Neural progenitor cell (in vitro differentiated cells): ENCODE results near the gene ZNF277. TPM values are rescaled to one million over a fixed set of nuclear protein-coding genes. Genes with fewer than 3 reads are reported as not detected.

Source experiments
- DNase-seq: peaks from one replicate; pipeline ENCODE4 v3.0.0-alpha.2; 2016; ENCODE audit warnings: low spot score
- H2AFZ ChIP-seq: fragments of 200-600 bp; sonication (generic); replicated peaks from 2 replicates; pipeline ENCODE4 v1.6.1; 2016; ENCODE audit warnings: antibody characterized with exemption
- H3F3A ChIP-seq: fragments of 200-600 bp; sonication (generic); 2 replicates; pipeline ENCODE4 v1.6.1; 2016; ENCODE audit warnings: antibody characterized with exemption, low read depth
- H3K27ac ChIP-seq: fragments of 200-600 bp; sonication (generic); 2 replicates; pipeline ENCODE4 v1.5.1; 2016; ENCODE audit warnings: mild to moderate bottlenecking
- H3K27me3 ChIP-seq: fragments of 200-600 bp; sonication (generic); 2 replicates; pipeline ENCODE4 v1.6.1; 2016; ENCODE audit warnings: mild to moderate bottlenecking, moderate library complexity
- H3K36me3 ChIP-seq: fragments of 200-600 bp; sonication (generic); 2 replicates; pipeline ENCODE4 v1.5.1; 2016
- H3K4me1 ChIP-seq: fragments of 200-600 bp; sonication (generic); 2 replicates; pipeline ENCODE4 v1.6.1; 2016; ENCODE audit warnings: mixed run types
- H3K4me2 ChIP-seq: fragments of 200-600 bp; sonication (generic); 2 replicates; pipeline ENCODE4 v1.6.1; 2016
- H3K4me3 ChIP-seq: fragments of 200-600 bp; sonication (generic); 2 replicates; pipeline ENCODE4 v1.5.1; 2016
- H3K79me2 ChIP-seq: fragments of 200-600 bp; sonication (generic); 2 replicates; pipeline ENCODE4 v1.6.1; 2016; ENCODE audit warnings: low read depth
- H3K9ac ChIP-seq: fragments of 200-600 bp; sonication (generic); 2 replicates; pipeline ENCODE4 v1.6.1; 2016
- H3K9me3 ChIP-seq: fragments of 200-600 bp; sonication (generic); 2 replicates; pipeline ENCODE4 v1.5.1; 2016; ENCODE audit warnings: low read depth
- H4K20me1 ChIP-seq: fragments of 200-600 bp; sonication (generic); 2 replicates; pipeline ENCODE4 v1.6.1; 2016; ENCODE audit warnings: low read depth
- H3K27ac Mint-ChIP-seq: 3 replicates; pipeline ENCODE4 v1.8.0; 2021; ENCODE audit warnings: mixed read lengths
- H3K27me3 Mint-ChIP-seq: 2 replicates; pipeline ENCODE4 v1.8.0; 2022; ENCODE audit warnings: low read depth, mild to moderate bottlenecking, inconsistent platforms, moderate library complexity, mixed read lengths; ENCODE audit not compliant: insufficient read depth
- H3K36me3 Mint-ChIP-seq: 3 replicates; pipeline ENCODE4 v1.8.0; 2021; ENCODE audit warnings: mixed read lengths
- H3K4me1 Mint-ChIP-seq: 3 replicates; pipeline ENCODE4 v1.8.0; 2021; ENCODE audit warnings: mixed read lengths
- H3K4me3 Mint-ChIP-seq: 3 replicates; pipeline ENCODE4 v1.8.0; 2021; ENCODE audit warnings: mild to moderate bottlenecking, moderate library complexity, mixed read lengths
- H3K9me3 Mint-ChIP-seq: 3 replicates; pipeline ENCODE4 v1.8.0; 2020; ENCODE audit warnings: mixed read lengths
- CTCF ChIP-seq: fragments of 200-600 bp; sonication (generic); IDR thresholded peaks from 2 replicates; pipeline ENCODE4 v1.5.1; 2017; ENCODE audit warnings: antibody characterized with exemption, mild to moderate bottlenecking
- EZH2 ChIP-seq: fragments of 200-600 bp; sonication (generic); IDR thresholded peaks from 2 replicates; pipeline ENCODE4 v1.6.1; 2017; ENCODE audit warnings: antibody characterized with exemption, mild to moderate bottlenecking, moderate library complexity
- EZH2phosphoT487 ChIP-seq: fragments of 200-600 bp; sonication (generic); IDR thresholded peaks from 2 replicates; pipeline ENCODE4 v1.6.1; 2017; ENCODE audit warnings: antibody characterized with exemption
- total RNA-seq: library from RNA; depleted of rRNA; stranded (reverse); fragments of >200 nt; gene quantifications from 2 replicates; pipeline ENCODE4 v1.2.3, GENCODE V29; 2015; ENCODE audit warnings: low replicate concordance

ZNF277 gene
- total RNA-seq, 1 donor from 2014 or later = 55.5 TPM

GRCh38 chr7:112201839-112202238 lies 4.7 kb upstream of the ZNF277 start:
- Histone ChIP-seq H3K27ac (no peak overlapping the region), H3K4me3 (no peak overlapping the region), H3K4me1 (peaks cover 15% of the 10 kb centered on the region), H3K27me3 (peaks cover 8% of the 10 kb centered on the region), H4K20me1 (peaks cover 7% of the 10 kb centered on the region), H3K9ac (no peak overlapping the region), H3K36me3 (no peaks in the 10 kb centered on the region), H3F3A (peaks cover 19% of the 10 kb centered on the region), H3K9me3 (no peaks in the 10 kb centered on the region), H2AFZ (no peak overlapping the region), H3K4me2 (no peak overlapping the region), H3K79me2 (peaks cover 35% of the 10 kb centered on the region)
- H3K4me3 Mint-ChIP-seq = no peak overlapping the region
- no peaks in the 10 kb centered on the region for H3K9me3 Mint-ChIP-seq
- H3K27ac Mint-ChIP-seq = no peak overlapping the region
- no peaks in the 10 kb centered on the region for H3K36me3 Mint-ChIP-seq
- peaks cover 4% of the 10 kb centered on the region for H3K27me3 Mint-ChIP-seq
- peaks cover 20% of the 10 kb centered on the region for H3K4me1 Mint-ChIP-seq
- no peak for DNase-seq
- TF ChIP-seq EZH2 (no peak), CTCF (no peak), EZH2phosphoT487 (no peak)

- H3K9me3 Mint-ChIP-seq = no peaks in the 10 kb centered on the region
- no peak overlapping the region for H3K4me3 ChIP-seq
- DNase-seq = no peak
These were observed 3.7 kb upstream of the ZNF277 start for GRCh38 chr7:112202816-112203215.

GRCh38 chr7:112203365-112203739 lies 3.1 kb upstream of the ZNF277 start:
- Mint-ChIP-seq H3K36me3 (no peaks in the 10 kb centered on the region), H3K27me3 (peaks cover 4% of the 10 kb centered on the region)
- peaks cover 50% of the 10 kb centered on the region for H3K79me2 ChIP-seq

More at GRCh38 chr7:112202816-112203215, 3.7 kb upstream of the ZNF277 start:
- H3K36me3 ChIP-seq = no peaks in the 10 kb centered on the region
- TF ChIP-seq EZH2 (no peak), EZH2phosphoT487 (no peak), CTCF (no peak)
- H3K4me2 ChIP-seq = no peak overlapping the region
- H3F3A ChIP-seq = peaks cover 19% of the 10 kb centered on the region
- H3K27me3 Mint-ChIP-seq = peaks cover 4% of the 10 kb centered on the region
- peaks cover 8% of the 10 kb centered on the region for H3K27me3 ChIP-seq
- no peak overlapping the region for H3K27ac Mint-ChIP-seq
- H3K9ac ChIP-seq = no peak overlapping the region
- no peak overlapping the region for H2AFZ ChIP-seq
- H4K20me1 ChIP-seq = peaks cover 7% of the 10 kb centered on the region
- no peak overlapping the region for H3K27ac ChIP-seq
- peaks cover 45% of the 10 kb centered on the region for H3K79me2 ChIP-seq
- H3K4me3 Mint-ChIP-seq = peak overlapping the region; percentile 39
- H3K4me1 ChIP-seq = peaks cover 15% of the 10 kb centered on the region
- peaks cover 29% of the 10 kb centered on the region for H3K4me1 Mint-ChIP-seq
- no peaks in the 10 kb centered on the region for H3K36me3 Mint-ChIP-seq
- no peaks in the 10 kb centered on the region for H3K9me3 ChIP-seq

More at GRCh38 chr7:112203365-112203739, 3.1 kb upstream of the ZNF277 start:
- Histone ChIP-seq H3K4me2 (peak overlapping the region; percentile 99), H3K4me1 (peaks cover 15% of the 10 kb centered on the region), H3K9ac (no peak overlapping the region), H2AFZ (no peak overlapping the region), H3K36me3 (no peaks in the 10 kb centered on the region), H3K27me3 (peaks cover 8% of the 10 kb centered on the region), H3K4me3 (no peak overlapping the region), H3F3A (peaks cover 19% of the 10 kb centered on the region), H3K27ac (no peak overlapping the region), H3K9me3 (no peaks in the 10 kb centered on the region), H4K20me1 (peaks cover 7% of the 10 kb centered on the region)
- no peak for DNase-seq
- no peak for TF ChIP-seq EZH2
- TF ChIP-seq CTCF = no peak
- no peak for TF ChIP-seq EZH2phosphoT487
- Mint-ChIP-seq H3K9me3 (no peaks in the 10 kb centered on the region), H3K27ac (no peak overlapping the region), H3K4me3 (peak overlapping the region; percentile 98), H3K4me1 (peaks cover 29% of the 10 kb centered on the region)
